Neuronal stem cell (in vitro differentiated cells): ENCODE results near the gene LHX6.

Source experiments
- DNase-seq: peaks from one replicate; pipeline ENCODE4 v3.0.0-alpha.2; 2013; ENCODE audit warnings: low spot score
- H2AFZ ChIP-seq: one replicate; pipeline ENCODE4 v1.6.1; 2013; ENCODE audit warnings: mild to moderate bottlenecking, low read length, inconsistent platforms
- H2AK5ac ChIP-seq: 2 replicates; pipeline ENCODE4 v1.6.1; 2013; ENCODE audit warnings: low read depth, mild to moderate bottlenecking, inconsistent platforms, low read length, moderate library complexity, mixed read lengths
- H2BK120ac ChIP-seq: 2 replicates; pipeline ENCODE4 v1.6.1; 2013; ENCODE audit warnings: low read depth, mild to moderate bottlenecking, inconsistent platforms, low read length, moderate library complexity, mixed read lengths
- H2BK12ac ChIP-seq: one replicate; pipeline ENCODE4 v1.6.1; 2013; ENCODE audit warnings: low read length, inconsistent platforms
- H2BK15ac ChIP-seq: 2 replicates; pipeline ENCODE4 v1.6.1; 2013; ENCODE audit warnings: mild to moderate bottlenecking, low read length, inconsistent platforms, mixed read lengths
- H2BK5ac ChIP-seq: one replicate; pipeline ENCODE4 v1.6.1; 2013; ENCODE audit warnings: inconsistent platforms, mild to moderate bottlenecking, low read length, moderate library complexity
- H3K14ac ChIP-seq: one replicate; pipeline ENCODE4 v1.6.1; 2013; ENCODE audit warnings: low read length, inconsistent platforms
- H3K18ac ChIP-seq: 2 replicates; pipeline ENCODE4 v1.6.1; 2013; ENCODE audit warnings: low read length, inconsistent platforms
- H3K23ac ChIP-seq: 2 replicates; pipeline ENCODE4 v1.6.1; 2013; ENCODE audit warnings: low read depth, mild to moderate bottlenecking, mixed read lengths, low read length, inconsistent platforms; ENCODE audit not compliant: poor library complexity
- H3K27ac ChIP-seq: replicated peaks from 3 replicates; pipeline ENCODE4 v1.5.1; 2013; ENCODE audit warnings: low read length, inconsistent platforms
- H3K27me3 ChIP-seq, 3 experiments: 2 replicates each; pipeline ENCODE4 v1.6.1; 2013; ENCODE audit warnings: low read length in 3 of 3, mild to moderate bottlenecking in 2 of 3, inconsistent platforms in 1 of 3, low read depth in 1 of 3, mixed read lengths in 1 of 3, moderate library complexity in 1 of 3; ENCODE audit not compliant: control insufficient read depth in 3 of 3, insufficient read depth in 3 of 3
- H3K36me3 ChIP-seq, 2 donors: replicated peaks in 1 of 2; 2 replicates each; pipeline ENCODE4 v1.6.1; 2013; ENCODE audit warnings: low read length in 2 of 2; ENCODE audit not compliant: control insufficient read depth in 2 of 2, insufficient read depth in 2 of 2
- H3K4ac ChIP-seq: 2 replicates; pipeline ENCODE4 v1.6.1; 2013; ENCODE audit warnings: inconsistent platforms, mild to moderate bottlenecking, low read length, moderate library complexity
- H3K4me1 ChIP-seq, 2 donors: 1 replicate in 1 of 2; 2 replicates in 1 of 2; pipeline ENCODE4 v1.6.1; 2013; ENCODE audit warnings: low read length in 2 of 2, low read depth in 1 of 2; ENCODE audit not compliant: control insufficient read depth in 2 of 2, insufficient read depth in 1 of 2
- H3K4me2 ChIP-seq: one replicate; pipeline ENCODE4 v1.6.1; 2013; ENCODE audit warnings: mild to moderate bottlenecking, low read length, inconsistent platforms; ENCODE audit not compliant: insufficient read depth, poor library complexity, severe bottlenecking
- H3K4me3 ChIP-seq, 2 donors: 2 replicates each; pipeline ENCODE4 v1.5.1; 2013; ENCODE audit warnings: low read length in 2 of 2, mild to moderate bottlenecking in 2 of 2, inconsistent platforms in 1 of 2, moderate library complexity in 1 of 2
- H3K79me1 ChIP-seq: one replicate; pipeline ENCODE4 v1.6.1; 2013; ENCODE audit warnings: low read depth, mild to moderate bottlenecking, inconsistent platforms, low read length, moderate library complexity
- H3K9ac ChIP-seq: one replicate; pipeline ENCODE4 v1.6.1; 2013; ENCODE audit warnings: mild to moderate bottlenecking, low read depth, low read length, inconsistent platforms; ENCODE audit not compliant: poor library complexity
- H3K9me3 ChIP-seq, 2 donors: replicated peaks in 1 of 2; 2 replicates each; pipeline versions ENCODE3 to v1.6.1; 2013; ENCODE audit warnings: low read length in 2 of 2, mild to moderate bottlenecking in 2 of 2, inconsistent platforms in 1 of 2, low read depth in 1 of 2, mixed read lengths in 1 of 2, moderate library complexity in 1 of 2; ENCODE audit not compliant: control insufficient read depth in 2 of 2, insufficient read depth in 1 of 2
- H4K8ac ChIP-seq: one replicate; pipeline ENCODE4 v1.6.1; 2013; ENCODE audit warnings: low read depth, mild to moderate bottlenecking, inconsistent platforms, low read length, moderate library complexity
- H4K91ac ChIP-seq: one replicate; pipeline ENCODE4 v1.6.1; 2013; ENCODE audit warnings: low read length, low read depth, mild to moderate bottlenecking, inconsistent platforms; ENCODE audit not compliant: poor library complexity
- WGBS, 2 donors: extraction: QIAGEN DNeasy Blood & Tissue Kit; methylation state at CpG; one replicate each; pipeline ENCODE4 v1.1.7; 2013; ENCODE audit warnings: missing lambda C conversion rate in 2 of 2, mixed read lengths in 1 of 2; ENCODE audit not compliant: insufficient read length in 2 of 2, insufficient replicate concordance in 1 of 2; ENCODE audit errors: extremely low coverage in 2 of 2; 5-methylcytosine and 5-hydroxymethylcytosine counted together

LHX6 gene

DNA sequence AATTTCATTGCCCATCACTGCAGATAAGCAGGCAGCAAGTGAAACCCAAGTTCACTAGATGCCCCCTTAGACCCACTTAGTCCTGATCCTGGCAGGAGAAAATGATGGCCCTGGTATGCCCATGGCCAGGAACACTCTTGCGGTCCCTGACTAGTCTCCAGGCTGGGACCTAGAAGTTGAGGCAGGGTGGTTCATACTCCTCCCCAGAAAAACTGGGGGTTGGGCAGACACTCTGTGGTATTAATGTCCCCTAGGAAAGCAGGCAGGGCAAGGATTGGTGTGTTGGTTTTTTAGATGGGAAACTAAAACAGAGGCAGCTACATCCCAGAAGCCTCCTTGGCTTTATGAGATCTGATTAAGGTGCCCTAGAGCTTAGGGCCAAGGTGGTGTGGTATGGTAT, 13.1 kb downstream of the LHX6 start:
- Histone ChIP-seq H3K18ac (no peak overlapping the region), H3K79me1 (no peaks in the 10 kb centered on the region), H3K27me3 (peaks cover 59 to 98% (median 92%) of the 10 kb centered on the region in 3 experiments), H3K9ac (no peak overlapping the region), H3K27ac (no peak overlapping the region), H2BK5ac (no peak overlapping the region), H3K14ac (no peak overlapping the region), H3K4ac (no peak overlapping the region), H3K36me3 (no peaks in the 10 kb centered on the region), H2BK120ac (no peak overlapping the region), H4K91ac (no peak overlapping the region), H3K4me1 (peaks cover 6 to 8% of the 10 kb centered on the region in 2 donors), H2BK15ac (no peak overlapping the region), H2AK5ac (no peak overlapping the region), H2AFZ (no peak overlapping the region), H3K9me3 (peaks cover 2 to 8% of the 10 kb centered on the region in 2 donors), H4K8ac (no peak overlapping the region), H2BK12ac (no peak overlapping the region), H3K4me3 (no peak overlapping the region), H3K4me2 (no peak overlapping the region), H3K23ac (no peak overlapping the region)
- DNase-seq, result no peak
- no CpG with 5 or more reads among the region's 1 CpG for WGBS, 2 donors

- H2BK5ac ChIP-seq, result no peak overlapping the region
- H3K36me3 ChIP-seq, result no peaks in the 10 kb centered on the region
- H3K14ac ChIP-seq, result no peak overlapping the region
- H2AK5ac ChIP-seq, result no peak overlapping the region
- H3K4me2 ChIP-seq, result no peak overlapping the region
- DNase-seq, result no peak
- no peak overlapping the region for H3K4ac ChIP-seq
- H3K27ac ChIP-seq, result no peak overlapping the region
- no peak overlapping the region for H3K9ac ChIP-seq
- H3K79me1 ChIP-seq, result peaks cover under 1% of the 10 kb centered on the region
- peaks cover 4 to 5% of the 10 kb centered on the region in 2 donors for H3K4me1 ChIP-seq
- H3K4me3 ChIP-seq, result no peak overlapping the region
- H4K91ac ChIP-seq, result no peak overlapping the region
- H2AFZ ChIP-seq, result peak overlapping the region; percentile 86
- no peak overlapping the region for H4K8ac ChIP-seq
- WGBS, 2 donors, result no CpG with 5 or more reads among the region's 9 CpGs
- H2BK120ac ChIP-seq, result no peak overlapping the region
- no peak overlapping the region for H2BK15ac ChIP-seq
- no peak overlapping the region for H2BK12ac ChIP-seq
- H3K23ac ChIP-seq, result no peak overlapping the region
- H3K9me3 ChIP-seq, result peaks cover 2 to 8% of the 10 kb centered on the region in 2 donors
- no peak overlapping the region for H3K18ac ChIP-seq
- peaks cover 48 to 95% (median 81%) of the 10 kb centered on the region in 3 experiments for H3K27me3 ChIP-seq
These were observed 14.2 kb downstream of the LHX6 start for GRCh38 chr9:122214507-122214906.

DNA sequence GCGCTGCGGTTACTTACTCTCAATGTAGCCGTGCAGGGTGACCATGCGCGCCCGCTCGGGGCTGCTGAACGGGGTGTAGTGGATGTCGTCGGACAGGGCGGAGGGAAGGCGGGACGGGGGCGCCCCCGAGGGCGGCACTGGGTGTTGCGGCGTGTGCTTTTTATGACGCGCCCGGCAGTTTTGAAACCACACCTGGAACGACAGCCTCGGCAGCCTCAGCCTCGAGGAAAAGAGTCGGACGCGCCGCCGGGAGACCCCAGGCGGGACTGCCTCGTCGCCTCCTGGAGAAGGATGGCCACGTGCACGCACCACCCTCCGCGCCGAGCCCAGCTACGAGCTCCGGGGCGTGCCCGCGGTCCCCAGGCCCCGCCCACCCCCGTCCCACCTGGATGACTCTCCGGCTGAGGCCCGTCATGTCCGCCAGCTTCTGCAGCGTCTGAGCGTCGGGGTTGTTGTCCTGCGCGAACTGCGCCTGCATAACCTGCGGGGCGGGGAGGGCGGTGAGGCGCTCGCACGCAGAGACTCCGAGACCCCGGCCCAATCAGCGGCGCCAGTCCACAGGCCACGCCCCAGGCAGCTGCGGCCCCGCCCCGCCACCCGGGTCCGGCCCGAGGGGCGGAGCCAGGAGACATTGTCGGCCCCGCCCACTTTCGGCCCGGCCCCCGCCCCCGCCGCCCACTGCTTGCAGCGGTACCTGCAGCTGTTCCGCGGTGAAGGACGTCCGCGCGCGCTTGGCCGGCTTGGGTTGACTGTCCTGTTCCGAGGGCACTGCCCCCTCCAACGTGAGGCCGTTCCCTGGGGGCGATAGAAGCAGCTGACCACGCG, 15.0 kb downstream of the LHX6 start:
- H3K23ac ChIP-seq, result peak overlapping the region; percentile 69
- H3K4me3 ChIP-seq, result peak overlapping the region; percentile 39 to 70
- H4K91ac ChIP-seq, result no peak overlapping the region
- no peaks in the 10 kb centered on the region for H3K36me3 ChIP-seq
- H3K79me1 ChIP-seq, result peaks cover 3% of the 10 kb centered on the region
- H3K4me2 ChIP-seq, result peak overlapping the region; percentile 89
- no CpG with 5 or more reads among the region's 93 CpGs for WGBS, 2 donors
- H3K4me1 ChIP-seq, result peaks cover 0 to 4% of the 10 kb centered on the region in 2 donors
- H2BK12ac ChIP-seq, result no peak overlapping the region
- H3K14ac ChIP-seq, result no peak overlapping the region
- no peak overlapping the region for H2BK15ac ChIP-seq
- H3K4ac ChIP-seq, result no peak overlapping the region
- no peak overlapping the region for H3K9ac ChIP-seq
- peaks cover 2 to 8% of the 10 kb centered on the region in 2 donors for H3K9me3 ChIP-seq
- peak overlapping the region; percentile 88 for H3K18ac ChIP-seq
- DNase-seq, result peak; percentile 82
- peak overlapping the region; percentile 86 for H2AFZ ChIP-seq
- peak overlapping the region; percentile 51 for H2AK5ac ChIP-seq
- no peak overlapping the region for H2BK120ac ChIP-seq
- H3K27ac ChIP-seq, result no peak overlapping the region
- H3K27me3 ChIP-seq, result peaks cover 42 to 95% (median 74%) of the 10 kb centered on the region in 3 experiments
- H2BK5ac ChIP-seq, result no peak overlapping the region
- no peak overlapping the region for H4K8ac ChIP-seq

DNA sequence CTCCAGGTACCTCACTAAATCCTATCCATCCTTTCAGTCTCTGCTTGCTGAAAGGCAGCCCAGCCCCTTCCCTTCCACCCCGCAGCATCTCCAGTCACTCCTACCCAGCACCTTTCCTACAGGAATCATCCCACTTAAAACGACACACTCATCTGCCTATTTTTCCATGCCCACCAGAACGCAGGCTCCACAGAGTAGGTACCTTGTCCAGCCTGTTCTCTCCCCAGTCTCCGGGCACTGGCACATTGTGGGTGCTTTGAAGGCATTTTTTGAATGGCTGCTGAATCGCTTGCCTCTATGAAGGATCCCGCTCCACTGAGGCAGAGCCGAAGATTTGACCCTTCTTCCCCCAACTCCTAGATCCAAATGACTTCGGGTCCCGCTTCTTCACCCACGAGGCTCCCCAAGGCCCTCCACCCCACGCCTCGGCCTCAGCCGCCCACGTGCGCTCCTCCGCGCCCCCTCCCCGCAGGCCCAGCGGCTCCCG, 15.6 kb downstream of the LHX6 start:
- H4K8ac ChIP-seq, result no peak overlapping the region
- no peak for DNase-seq
- H3K23ac ChIP-seq, result peak overlapping the region; percentile 69
- no peak overlapping the region for H2BK5ac ChIP-seq
- H3K4me1 ChIP-seq, result peaks cover 0 to 4% of the 10 kb centered on the region in 2 donors
- H3K9me3 ChIP-seq, result peaks cover 2 to 8% of the 10 kb centered on the region in 2 donors
- H2AFZ ChIP-seq, result peak overlapping the region; percentile 86
- no peak overlapping the region for H4K91ac ChIP-seq
- H2BK12ac ChIP-seq, result no peak overlapping the region
- H3K14ac ChIP-seq, result no peak overlapping the region
- H3K27ac ChIP-seq, result no peak overlapping the region
- peaks cover 36 to 94% (median 67%) of the 10 kb centered on the region in 3 experiments for H3K27me3 ChIP-seq
- H3K36me3 ChIP-seq, result no peaks in the 10 kb centered on the region
- peak overlapping the region; percentile 51 for H2AK5ac ChIP-seq
- no peak overlapping the region for H2BK120ac ChIP-seq
- WGBS, 2 donors, result no CpG with 5 or more reads among the region's 20 CpGs
- H3K4ac ChIP-seq, result no peak overlapping the region
- H2BK15ac ChIP-seq, result no peak overlapping the region
- peak overlapping the region; percentile 63 for H3K4me2 ChIP-seq
- H3K18ac ChIP-seq, result peak overlapping the region; percentile 88
- no peak overlapping the region for H3K9ac ChIP-seq
- no peak overlapping the region for H3K4me3 ChIP-seq
- peaks cover 3% of the 10 kb centered on the region for H3K79me1 ChIP-seq
